ENCODE data around the gene EBF3. TPM values are rescaled to one million over a fixed set of nuclear protein-coding genes. Genes with fewer than 3 reads are reported as not detected.

The EBF3 gene
- total RNA-seq, 1 donor: 31.8 TPM

DNA sequence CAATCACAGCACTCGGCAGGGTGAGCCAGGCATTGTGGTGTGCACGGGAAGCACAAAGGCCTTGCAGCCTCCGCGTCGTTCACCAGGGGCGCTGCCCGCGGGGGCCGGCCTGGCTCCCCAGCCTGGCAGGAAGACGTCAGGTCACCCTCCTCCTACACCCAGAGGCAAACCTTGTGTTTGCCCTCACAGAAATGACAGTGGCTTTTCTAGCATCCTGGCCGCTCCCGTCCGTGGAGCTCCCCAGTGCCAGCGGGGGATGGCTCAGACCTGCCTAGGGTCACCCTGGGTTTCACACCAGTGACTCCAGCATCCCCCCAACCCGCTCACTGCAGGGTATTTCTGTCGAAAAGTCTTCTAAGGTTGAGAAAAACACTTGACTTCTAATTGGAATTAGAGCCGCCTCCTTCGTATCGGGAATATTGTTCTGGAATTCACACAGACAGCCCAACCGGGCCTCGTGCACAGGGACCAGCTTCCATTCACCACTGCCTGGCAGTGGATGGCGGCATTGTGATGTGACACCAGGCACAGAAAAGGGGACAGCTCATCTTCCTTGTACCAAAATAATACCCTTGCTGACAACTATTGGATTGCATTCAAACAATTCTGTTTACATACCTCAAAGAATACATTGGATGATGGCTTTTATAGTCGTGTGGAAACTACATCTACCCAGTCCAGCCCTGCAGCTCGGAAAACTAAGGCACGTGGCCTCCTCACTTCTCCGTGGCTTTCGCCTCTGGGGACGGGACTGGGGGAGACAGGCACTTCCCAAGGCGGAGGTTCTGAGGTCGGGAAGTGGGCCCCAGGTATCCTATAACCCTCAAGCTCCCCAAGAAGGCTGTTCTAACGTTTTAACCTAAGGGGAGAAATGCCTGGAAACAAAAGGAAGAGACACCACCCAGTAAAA is 109.0 kb downstream of the EBF3 start:
- no peak overlapping the region for H3K27ac ChIP-seq (ENCODE audit: low read depth, low read length)
- no peaks in the 10 kb centered on the region for H3K4me1 ChIP-seq (ENCODE audit: insufficient read depth, low read length)
- TF ChIP-seq, protein P1, sequence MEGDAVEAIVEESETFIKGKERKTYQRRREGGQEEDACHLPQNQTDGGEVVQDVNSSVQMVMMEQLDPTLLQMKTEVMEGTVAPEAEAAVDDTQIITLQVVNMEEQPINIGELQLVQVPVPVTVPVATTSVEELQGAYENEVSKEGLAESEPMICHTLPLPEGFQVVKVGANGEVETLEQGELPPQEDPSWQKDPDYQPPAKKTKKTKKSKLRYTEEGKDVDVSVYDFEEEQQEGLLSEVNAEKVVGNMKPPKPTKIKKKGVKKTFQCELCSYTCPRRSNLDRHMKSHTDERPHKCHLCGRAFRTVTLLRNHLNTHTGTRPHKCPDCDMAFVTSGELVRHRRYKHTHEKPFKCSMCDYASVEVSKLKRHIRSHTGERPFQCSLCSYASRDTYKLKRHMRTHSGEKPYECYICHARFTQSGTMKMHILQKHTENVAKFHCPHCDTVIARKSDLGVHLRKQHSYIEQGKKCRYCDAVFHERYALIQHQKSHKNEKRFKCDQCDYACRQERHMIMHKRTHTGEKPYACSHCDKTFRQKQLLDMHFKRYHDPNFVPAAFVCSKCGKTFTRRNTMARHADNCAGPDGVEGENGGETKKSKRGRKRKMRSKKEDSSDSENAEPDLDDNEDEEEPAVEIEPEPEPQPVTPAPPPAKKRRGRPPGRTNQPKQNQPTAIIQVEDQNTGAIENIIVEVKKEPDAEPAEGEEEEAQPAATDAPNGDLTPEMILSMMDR (IDR thresholded peaks at IDR 0.05; ENCODE audit: extremely low read depth, low read depth, low read length): no peak
- peak; percentile 57 for DNase-seq (ENCODE audit: insufficient read length, low spot score, missing footprints)
- H2AFZ ChIP-seq (ENCODE audit: low read length): no peak overlapping the region
- H3K9me3 ChIP-seq (ENCODE audit: low read depth, low read length): no peaks in the 10 kb centered on the region
- H3K36me3 ChIP-seq (ENCODE audit: insufficient read depth, low read length): peaks cover 45% of the 10 kb centered on the region
- H3K27me3 ChIP-seq (ENCODE audit: insufficient read depth, low read length): no peaks in the 10 kb centered on the region
- peaks cover 14% of the 10 kb centered on the region for H4K20me1 ChIP-seq (ENCODE audit: insufficient read depth, low read length)
- H3K79me2 ChIP-seq (ENCODE audit: insufficient read depth, low read length): no peaks in the 10 kb centered on the region
- H3K4me3 ChIP-seq (ENCODE audit: insufficient read depth, low read length): no peak overlapping the region
- H3K4me2 ChIP-seq (ENCODE audit: insufficient read depth, low read length): no peak overlapping the region

DNA sequence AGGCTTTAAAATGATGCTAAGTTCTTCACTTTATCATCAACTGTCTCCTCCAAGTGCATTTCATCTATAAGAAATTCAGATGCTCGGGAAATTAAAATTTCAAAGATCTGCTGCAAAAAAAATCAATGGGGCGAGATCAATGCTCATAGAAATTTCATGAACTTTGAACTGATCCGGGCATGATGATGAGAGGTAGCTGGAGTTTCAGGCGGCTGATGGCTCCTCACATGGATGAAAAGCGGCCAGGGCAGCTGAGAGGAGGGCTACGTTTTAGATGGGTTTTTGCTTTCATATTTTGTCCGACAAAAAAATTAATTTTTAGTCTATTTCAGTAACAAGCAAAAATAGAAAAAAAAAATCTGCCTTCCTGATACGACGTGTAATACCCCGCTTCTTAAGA is 109.9 kb downstream of the EBF3 start:
- no peaks in the 10 kb centered on the region for H3K9me3 ChIP-seq (ENCODE audit: low read depth, low read length)
- no peaks in the 10 kb centered on the region for H3K27me3 ChIP-seq (ENCODE audit: insufficient read depth, low read length)
- H3K36me3 ChIP-seq (ENCODE audit: insufficient read depth, low read length): peaks cover 38% of the 10 kb centered on the region
- TF ChIP-seq, protein P1 (IDR thresholded peaks at IDR 0.05; ENCODE audit: extremely low read depth, low read depth, low read length): no peak
- no peak overlapping the region for H3K4me2 ChIP-seq (ENCODE audit: insufficient read depth, low read length)
- no peaks in the 10 kb centered on the region for H3K79me2 ChIP-seq (ENCODE audit: insufficient read depth, low read length)
- no peak overlapping the region for H3K27ac ChIP-seq (ENCODE audit: low read depth, low read length)
- H2AFZ ChIP-seq (ENCODE audit: low read length): no peak overlapping the region
- DNase-seq (ENCODE audit: insufficient read length, low spot score, missing footprints): no peak
- H3K4me3 ChIP-seq (ENCODE audit: insufficient read depth, low read length): no peak overlapping the region
- H3K4me1 ChIP-seq (ENCODE audit: insufficient read depth, low read length): no peaks in the 10 kb centered on the region
- H4K20me1 ChIP-seq (ENCODE audit: insufficient read depth, low read length): peaks cover 16% of the 10 kb centered on the region

DNA sequence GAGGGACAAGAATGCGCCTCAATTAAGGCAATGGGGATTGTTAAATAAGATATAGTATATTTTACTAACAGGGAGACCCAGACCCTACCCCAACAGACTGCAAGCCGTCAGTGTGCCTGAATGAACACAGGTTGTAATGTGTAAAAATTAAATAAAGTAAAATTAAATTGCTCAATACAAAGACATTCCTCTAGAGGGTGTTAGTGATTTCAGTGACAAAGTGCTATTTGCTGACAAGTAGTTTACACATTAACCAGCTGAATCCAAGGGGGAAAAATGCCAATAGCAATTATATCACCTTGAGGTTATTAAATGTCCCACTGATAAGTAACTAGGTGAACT is 110.5 kb downstream of the EBF3 start:
- Histone ChIP-seq H3K27ac (ENCODE audit: low read depth, low read length) (no peak overlapping the region), H3K27me3 (ENCODE audit: insufficient read depth, low read length) (no peaks in the 10 kb centered on the region), H3K79me2 (ENCODE audit: insufficient read depth, low read length) (no peaks in the 10 kb centered on the region), H3K9me3 (ENCODE audit: low read depth, low read length) (no peaks in the 10 kb centered on the region), H3K4me2 (ENCODE audit: insufficient read depth, low read length) (no peak overlapping the region), H4K20me1 (ENCODE audit: insufficient read depth, low read length) (peaks cover 19% of the 10 kb centered on the region), H3K4me1 (ENCODE audit: insufficient read depth, low read length) (no peaks in the 10 kb centered on the region), H3K4me3 (ENCODE audit: insufficient read depth, low read length) (no peak overlapping the region), H2AFZ (ENCODE audit: low read length) (no peak overlapping the region), H3K36me3 (ENCODE audit: insufficient read depth, low read length) (peaks cover 38% of the 10 kb centered on the region)
- TF ChIP-seq, protein P1 (IDR thresholded peaks at IDR 0.05; ENCODE audit: extremely low read depth, low read depth, low read length): peak; percentile 47
- no peak for DNase-seq (ENCODE audit: insufficient read length, low spot score, missing footprints)

DNA sequence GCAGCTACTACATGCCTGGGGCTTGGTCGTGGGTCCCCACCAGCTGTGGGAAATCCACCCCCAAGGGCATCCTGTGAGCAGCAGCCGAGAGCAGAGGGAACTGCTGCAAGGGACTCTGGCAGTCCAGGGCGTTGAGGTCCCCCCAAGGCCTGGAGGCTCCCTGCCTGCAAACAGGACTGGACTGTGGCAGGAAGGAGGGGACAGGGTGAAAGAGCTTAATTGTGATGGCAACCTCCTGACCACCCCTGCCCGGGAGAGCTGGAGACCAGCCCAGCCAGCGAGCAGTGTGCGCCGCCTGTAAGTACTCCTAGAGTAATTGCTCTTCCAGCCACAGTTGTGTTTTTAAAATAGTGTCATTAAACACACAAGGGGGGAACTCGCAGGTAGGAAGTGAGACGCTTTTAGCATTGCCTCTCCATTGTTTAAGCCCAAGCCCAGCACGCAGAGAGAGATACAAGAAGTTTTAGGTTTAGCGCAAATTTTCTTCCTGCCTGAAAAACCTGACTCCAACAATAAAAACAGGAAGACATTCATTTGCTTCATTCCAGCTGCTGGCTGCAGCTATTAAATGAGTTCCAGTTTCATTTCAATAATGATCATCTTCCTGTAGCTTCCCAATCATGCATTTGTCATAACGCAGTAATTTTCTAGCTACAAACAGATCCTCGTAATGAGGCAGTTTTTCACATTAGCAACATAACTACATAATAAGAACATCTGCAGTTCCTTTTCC is 111.1 kb downstream of the EBF3 start:
- Histone ChIP-seq H3K9me3 (ENCODE audit: low read depth, low read length) (no peaks in the 10 kb centered on the region), H4K20me1 (ENCODE audit: insufficient read depth, low read length) (peaks cover 19% of the 10 kb centered on the region), H3K4me2 (ENCODE audit: insufficient read depth, low read length) (no peak overlapping the region), H3K4me3 (ENCODE audit: insufficient read depth, low read length) (no peak overlapping the region), H3K36me3 (ENCODE audit: insufficient read depth, low read length) (peaks cover 36% of the 10 kb centered on the region), H2AFZ (ENCODE audit: low read length) (no peak overlapping the region), H3K27ac (ENCODE audit: low read depth, low read length) (no peak overlapping the region), H3K79me2 (ENCODE audit: insufficient read depth, low read length) (no peaks in the 10 kb centered on the region), H3K27me3 (ENCODE audit: insufficient read depth, low read length) (no peaks in the 10 kb centered on the region), H3K4me1 (ENCODE audit: insufficient read depth, low read length) (no peaks in the 10 kb centered on the region)
- TF ChIP-seq, protein P1 (IDR thresholded peaks at IDR 0.05; ENCODE audit: extremely low read depth, low read depth, low read length): no peak
- DNase-seq (ENCODE audit: insufficient read length, low spot score, missing footprints): peak; percentile 32

Measured in osteoblast (primary cell).